Activated CD8-positive, alpha-beta memory T cell treated with anti-CD3 and anti-CD28 coated beads for 48 hours (primary cell): ENCODE results near the gene P3H1.
"Not testable (repeated sequence)": the region's sequence is repeated elsewhere in the genome, so short reads cannot be mapped to it uniquely, and the experiment has no call there.

Experiments used
- DNase-seq, 3 experiments: peaks; one replicate each; pipeline ENCODE4 v3.0.0-alpha.2; 2020; ENCODE audit warnings: low read depth in 2 of 3, low spot score in 2 of 3

P3H1 gene

DNA sequence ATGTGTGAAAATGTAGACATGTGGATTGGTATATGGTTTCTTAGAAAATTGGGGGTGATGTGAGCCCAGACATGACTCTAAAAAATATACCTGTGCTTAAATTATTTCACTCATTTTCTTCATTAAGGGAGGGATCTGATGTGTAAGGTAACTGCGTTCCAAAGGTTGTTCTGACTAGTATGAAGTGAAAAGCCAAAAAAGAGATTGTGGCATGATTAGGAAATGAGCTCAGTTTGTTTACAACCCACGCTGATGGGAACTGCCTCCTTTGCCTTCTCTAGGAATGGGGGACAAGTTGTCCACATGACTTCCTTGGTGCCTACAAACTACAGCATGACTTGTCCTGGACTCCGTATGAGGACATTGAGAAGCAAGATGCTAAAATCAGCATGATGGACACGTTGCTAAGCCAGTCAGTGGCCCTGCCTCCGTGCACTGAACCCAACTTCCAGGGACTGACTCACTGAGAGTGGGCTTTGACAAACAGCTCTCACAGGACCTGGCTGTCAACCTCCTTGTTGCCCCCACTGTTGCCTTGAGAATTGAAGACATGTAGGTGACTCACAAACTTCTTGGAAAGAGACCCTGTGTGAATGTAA is 8.2 kb upstream of the P3H1 start:
- DNase-seq = no peak

DNA sequence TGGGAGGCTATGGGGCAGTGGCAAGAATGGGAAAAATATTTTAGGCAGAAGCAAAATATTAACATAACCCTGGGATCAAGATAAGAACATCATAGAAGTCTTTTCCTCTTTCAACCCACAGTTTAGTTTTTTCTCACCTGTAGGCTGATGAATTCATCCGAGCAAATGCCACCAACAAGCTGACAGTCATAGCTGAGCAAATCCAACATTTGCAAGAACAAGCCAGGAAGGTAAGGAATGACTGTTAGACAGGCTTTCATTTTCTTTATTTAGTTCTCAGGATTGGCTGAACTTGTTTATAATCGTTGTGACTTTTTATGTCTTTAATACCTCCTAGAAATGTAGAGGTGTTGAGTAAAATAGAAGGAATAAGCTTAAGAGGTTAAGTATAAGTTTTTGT is 6.6 kb upstream of the P3H1 start:
- no peak for DNase-seq

DNA sequence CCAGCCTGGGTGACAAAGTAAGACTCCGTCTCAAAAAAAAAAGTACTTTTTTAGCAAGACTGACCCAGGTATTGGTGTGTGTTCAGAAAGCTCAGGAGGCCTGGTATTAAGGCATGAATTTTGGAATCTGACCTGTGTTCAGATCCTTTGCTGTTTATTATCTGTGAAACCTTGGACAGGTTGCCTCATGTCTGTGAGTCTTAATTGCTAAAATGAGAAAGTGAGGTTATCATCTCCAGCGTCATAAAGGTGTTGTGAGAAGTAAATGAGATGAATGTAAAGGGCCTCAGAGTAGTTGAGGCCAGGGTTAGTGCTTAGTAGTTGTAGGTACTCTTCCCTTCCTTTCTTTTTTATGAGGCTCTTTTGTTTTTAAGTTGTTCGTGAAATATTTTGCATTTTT is 3.0 kb upstream of the P3H1 start:
- DNase-seq = no peak

DNA sequence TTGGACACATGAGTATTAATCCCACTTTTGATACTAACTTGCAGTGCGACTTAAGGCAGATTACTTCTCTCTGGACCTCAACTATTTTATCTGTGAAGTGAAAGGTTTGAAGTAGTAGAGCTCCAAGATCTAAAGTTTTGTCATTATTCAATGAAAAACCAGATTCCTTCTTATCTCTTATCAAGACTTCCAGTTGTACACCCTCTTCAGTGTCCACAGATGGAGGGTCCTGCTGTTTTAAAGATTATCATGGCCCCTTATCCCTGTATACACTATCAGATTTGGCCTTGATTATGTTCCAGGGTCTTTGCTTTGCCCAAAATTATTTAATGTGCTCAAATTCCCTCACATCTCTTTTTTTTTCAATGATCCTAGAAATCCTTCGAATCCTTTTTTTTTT is 1.3 kb upstream of the P3H1 start:
- DNase-seq = no peak

DNA sequence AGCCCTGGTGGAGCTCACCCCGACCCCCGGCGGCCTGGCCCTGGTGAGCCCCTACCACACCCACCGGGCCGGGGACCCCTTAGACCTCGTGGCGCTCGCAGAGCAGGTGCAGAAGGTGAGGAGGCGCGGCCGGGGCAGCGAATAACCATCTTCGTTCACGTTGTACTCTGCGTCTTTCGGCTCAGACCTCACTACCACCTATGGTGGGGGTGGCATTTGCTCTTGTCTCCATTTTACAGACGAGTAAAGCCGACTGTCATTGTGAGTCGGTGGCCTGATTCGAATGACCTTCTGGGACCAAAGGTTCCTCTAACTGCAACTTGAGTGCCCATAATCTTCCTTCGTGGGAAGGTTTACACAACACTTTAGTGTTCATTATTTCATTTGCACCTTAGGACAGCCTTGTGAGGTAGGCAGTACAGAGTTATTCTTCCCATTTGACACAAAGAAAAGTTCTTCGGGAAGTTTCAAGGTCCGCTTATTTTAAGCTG is 727 bp upstream of the P3H1 start:
- no peak for DNase-seq

DNA sequence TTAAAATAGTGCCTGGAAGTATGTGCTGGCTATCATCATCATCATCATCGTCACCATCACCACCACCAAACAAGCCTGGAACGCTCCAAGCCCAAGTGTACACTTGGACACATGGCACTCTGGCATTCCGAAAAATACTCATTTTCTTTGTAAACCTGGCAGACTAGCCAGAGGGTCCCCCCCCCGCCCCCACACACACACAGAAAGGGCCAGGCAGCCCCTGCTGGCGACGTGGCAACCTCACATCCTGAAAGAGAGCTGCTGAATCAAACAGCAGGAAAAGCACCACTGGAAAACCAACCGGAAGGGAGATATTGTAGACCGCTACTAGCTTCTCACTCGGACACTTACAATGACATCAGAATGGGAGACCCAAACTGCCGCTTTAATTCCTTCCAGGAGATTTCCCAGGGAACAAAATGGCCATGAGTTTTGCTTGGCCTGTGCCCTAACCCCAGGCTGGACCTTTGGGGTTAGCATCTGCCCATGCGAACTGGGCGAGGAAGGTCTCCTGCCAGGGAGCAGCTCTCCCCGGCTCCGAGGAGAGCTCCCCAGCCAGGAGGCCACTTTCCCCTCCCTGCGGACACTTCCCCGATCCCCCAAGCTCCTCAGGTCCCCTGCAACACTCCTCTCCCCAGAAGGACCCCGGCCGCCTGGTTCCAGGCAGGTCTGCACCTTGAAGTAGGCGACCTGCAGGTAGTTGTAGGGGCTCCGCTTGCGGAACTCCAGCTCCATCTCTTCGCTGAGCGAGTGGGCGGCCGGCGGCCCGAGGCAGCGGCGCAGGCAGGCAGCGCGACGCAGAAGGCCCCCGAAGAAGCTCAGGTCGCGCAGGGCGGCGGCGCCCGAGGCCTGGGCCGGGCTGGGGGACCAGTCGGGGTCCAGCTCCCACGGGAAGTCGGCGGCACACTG is 742 bp downstream of the P3H1 start:
- DNase-seq = peak in 2 of 3 experiments; percentile 28

DNA sequence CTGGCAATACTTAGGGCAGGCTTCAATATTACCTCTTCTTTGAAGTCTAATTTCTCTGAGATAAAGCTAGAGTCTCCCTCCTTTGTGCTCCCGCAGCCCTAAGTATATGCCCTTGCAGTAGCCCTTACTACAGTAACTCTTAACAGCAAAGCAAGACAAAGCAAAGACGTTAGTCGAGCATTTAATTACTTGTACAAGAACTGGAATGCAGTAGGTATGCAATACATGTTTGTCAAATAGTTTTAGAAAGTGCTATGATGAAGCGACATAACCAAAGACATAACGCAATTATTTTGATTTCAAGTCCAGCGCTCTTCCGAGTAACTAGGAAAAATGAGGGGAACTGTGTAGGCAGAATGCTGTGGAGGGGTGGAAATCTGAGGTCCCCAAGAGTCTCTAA is 1.6 kb downstream of the P3H1 start:
- no peak for DNase-seq

DNA sequence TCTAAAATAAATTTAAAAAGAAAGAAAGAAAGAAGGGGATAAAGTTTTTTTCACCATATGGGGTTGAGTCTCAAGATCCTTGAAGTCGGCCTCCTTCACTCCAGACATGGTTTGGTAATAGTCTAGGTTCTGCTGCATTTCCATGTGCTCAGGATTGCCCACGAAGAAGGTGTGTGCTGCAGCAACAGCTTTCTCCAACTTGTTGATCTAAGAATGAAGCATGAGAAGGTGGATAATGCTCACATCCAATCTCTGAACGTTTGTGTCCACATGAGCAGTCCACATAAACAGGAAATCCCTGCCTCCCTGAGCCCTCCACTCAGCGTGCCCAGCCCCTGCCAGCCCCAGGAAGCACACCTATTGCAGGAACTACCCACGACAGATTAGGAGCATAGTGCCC is 4.6 kb downstream of the P3H1 start:
- DNase-seq = no peak

DNA sequence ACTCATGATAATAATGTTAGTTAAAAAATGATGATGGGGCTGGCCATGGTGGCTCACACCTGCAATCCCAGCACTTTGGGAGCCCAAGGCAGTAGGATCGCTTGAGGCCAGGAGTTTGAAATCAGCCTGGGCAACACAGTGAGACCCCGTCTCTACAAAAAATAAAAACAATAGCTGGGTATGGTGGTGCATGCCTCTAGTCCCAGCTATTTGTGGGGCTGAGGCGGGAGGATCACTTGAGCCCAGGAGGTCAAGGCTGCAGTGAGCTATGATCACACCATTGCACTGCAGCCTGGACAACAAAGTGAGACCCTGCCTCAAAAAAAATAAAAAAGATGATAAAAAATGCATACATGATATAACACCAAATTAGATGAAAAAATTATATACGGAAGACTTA is 5.3 kb downstream of the P3H1 start:
- no peak for DNase-seq

DNA sequence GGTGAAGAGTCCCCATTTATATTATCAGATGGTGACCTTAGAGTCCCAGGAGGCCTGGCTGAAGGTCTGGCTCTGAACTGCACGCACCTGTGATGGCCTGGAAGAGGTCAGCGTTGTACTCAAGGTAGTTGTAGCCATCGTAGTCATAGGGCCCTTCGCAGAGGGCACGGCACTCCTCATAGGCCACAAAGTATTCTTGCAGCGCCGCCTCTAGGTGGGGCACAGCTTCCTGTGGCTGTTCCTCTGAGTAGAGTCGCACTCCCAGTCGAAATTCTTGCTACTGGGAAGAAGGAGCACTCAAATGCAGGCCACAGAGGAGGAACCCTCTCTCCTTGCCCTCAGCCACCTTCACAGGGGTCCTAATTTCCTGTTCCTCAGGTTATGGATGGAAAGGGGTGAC is 7.7 kb downstream of the P3H1 start:
- no peak for DNase-seq

DNA sequence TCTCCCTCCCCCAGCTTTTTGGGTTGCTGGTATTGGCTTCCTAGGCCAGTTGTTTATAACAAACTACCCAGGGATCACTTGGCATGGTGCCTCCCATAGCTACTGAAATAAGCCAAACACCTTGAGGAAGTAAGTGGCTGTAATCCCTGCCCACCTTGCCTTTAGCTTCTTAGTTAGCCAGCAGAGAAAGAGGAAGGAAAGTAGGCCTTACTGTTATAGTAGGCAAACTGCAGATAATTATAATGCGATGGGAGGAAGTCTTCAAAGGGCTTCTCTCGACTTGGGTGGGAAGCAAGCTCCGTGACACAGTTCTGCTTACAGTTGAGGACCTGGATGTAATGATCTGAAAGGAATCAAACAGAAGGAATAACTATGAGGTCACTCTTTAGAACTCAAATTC is 8.2 kb downstream of the P3H1 start:
- no peak for DNase-seq

DNA sequence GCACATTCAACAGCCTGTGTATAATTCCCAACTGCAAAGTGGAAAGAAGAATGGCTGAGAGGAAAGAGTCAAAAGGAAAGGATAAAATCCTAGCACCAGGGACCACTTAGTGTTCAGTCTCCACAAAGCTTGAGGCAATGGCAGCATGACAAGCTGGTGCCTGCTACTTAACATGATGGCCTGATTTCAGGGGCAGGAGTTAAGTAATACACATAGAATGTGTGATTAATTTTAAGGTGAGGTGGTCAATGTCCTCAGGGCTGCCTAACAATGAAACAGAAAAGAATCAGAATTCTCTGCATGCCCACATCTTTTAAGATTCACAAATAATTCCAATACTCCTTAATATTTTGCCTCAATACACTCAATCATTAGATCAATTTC is 8.9 kb downstream of the P3H1 start:
- DNase-seq = no peak

DNA sequence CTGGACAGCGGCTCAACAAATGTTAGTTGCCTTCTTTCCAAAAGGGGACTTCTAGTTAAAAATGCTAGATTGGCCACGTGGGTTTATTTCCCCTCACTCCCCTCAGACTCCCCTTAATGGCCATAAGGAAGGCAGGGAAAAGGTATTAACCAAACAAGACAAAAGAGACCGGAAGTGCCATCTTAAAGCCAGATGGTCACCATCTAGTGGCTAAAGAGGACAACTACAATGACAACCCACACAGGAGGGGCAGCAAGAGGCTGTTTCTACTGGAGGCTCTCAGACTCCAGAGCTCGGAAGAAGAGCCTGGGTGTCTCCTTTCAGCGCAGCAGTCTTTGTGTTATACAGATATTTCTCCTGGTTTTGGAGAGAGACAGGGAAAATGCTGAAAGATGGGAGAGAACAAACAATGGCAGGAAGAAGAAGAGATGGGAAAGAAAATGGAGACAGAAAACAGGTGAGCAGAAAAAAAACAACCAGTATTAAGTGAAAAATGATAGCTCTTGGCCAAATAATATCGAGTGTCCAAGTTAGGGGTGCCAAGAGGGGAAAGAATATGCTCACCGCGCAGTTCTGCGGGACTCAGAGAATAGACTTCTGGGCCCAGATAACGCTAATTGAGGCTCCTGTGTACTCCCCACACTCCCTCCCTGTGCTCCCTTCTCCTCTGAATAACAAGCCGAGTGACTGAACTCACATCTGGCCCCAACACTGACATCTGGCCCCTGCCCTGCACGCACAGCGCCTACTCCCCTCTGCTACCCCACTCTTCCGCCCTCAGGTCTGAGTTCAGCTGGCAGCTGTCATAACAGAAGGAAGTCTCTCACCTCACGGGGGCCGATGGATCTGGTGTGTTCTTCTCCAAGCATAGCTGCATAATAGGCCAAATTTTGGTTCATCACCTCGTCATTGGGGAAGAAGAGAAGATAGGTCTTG is 9.6 kb downstream of the P3H1 start:
- no peak for DNase-seq

DNA sequence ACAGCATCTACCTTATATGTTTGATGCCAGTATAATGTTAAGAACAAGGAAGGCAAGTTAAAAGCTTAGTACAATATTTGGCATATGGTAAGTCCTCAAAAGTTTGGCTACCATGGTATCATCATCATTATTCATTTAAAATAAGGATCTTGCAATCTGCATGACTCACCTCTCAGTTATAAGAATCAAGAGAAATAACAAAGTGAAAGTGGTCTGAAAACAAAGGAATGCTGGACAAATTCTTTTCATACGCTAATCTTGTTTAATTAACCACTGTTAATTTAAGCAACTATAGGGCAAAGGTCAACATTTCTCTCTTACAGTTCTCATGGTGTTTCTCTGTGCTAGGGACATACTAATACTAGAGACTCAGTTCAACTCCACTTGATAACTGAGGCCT is 13.8 kb downstream of the P3H1 start:
- DNase-seq = no peak

DNA sequence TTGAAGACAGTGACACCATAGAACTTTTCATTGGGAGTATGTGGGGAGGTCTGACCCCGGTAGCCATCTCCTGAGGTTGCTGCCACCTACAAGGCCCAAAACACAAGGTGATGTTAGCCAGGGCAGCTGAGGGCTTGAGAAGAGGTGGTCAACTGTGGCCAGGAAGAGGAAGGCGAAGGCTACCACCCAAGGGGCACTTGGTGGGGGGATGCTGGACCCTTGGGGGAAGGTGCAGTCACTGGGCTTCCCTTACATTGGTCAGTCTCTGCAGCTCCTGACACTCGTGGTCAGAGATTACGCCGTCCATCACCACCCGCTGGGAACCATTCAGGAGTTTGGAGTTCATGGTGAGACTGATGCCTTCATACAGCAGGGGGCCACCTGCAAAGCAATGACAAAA is 14.5 kb downstream of the P3H1 start:
- no peak for DNase-seq

DNA sequence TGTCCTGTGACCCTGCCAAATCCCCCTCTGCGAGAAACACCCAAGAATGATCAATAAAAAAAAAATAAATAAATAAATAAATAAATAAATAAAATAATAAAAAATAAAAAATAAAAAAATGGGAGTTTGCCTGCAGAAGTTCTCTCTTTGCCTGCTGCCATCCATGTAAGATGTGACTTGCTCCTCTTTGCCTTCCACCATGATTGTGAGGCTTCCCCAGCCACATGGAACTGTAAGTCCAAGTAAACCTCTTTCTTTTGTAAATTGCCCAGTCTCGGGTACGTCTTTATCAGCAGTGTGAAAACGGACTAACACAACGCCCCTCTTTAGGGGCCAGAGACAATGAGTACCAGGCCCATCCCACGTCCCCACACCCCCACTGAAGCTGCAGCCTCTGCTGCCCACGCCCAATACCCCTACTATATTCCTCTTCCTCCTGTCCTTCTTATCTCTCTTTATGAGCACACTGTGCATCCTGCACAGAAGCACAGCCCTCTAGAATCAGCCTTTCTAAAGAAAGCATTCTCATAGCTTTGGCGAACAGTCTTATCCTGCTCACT is 15.2 kb downstream of the P3H1 start:
- not testable (repeated sequence) for DNase-seq

DNA sequence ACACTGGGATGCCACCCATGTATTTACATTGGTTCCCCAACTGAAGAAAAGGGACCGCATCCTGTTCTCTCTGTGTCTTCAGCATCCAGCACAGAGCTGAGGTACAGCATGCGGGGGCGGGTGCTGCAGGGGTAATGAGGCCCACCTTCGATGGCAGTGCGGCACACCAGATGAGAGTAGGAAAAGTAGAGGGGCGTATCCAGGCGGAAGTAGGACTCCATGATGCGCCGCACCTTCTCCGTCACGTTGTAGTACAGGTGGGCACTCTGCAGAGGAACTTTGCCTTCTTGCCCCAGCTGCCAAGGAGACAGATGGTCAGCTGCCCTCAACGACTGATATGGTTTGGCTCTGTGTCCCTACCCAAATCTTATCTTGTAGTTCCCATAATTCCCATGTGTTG is 16.8 kb downstream of the P3H1 start:
- DNase-seq = no peak

DNA sequence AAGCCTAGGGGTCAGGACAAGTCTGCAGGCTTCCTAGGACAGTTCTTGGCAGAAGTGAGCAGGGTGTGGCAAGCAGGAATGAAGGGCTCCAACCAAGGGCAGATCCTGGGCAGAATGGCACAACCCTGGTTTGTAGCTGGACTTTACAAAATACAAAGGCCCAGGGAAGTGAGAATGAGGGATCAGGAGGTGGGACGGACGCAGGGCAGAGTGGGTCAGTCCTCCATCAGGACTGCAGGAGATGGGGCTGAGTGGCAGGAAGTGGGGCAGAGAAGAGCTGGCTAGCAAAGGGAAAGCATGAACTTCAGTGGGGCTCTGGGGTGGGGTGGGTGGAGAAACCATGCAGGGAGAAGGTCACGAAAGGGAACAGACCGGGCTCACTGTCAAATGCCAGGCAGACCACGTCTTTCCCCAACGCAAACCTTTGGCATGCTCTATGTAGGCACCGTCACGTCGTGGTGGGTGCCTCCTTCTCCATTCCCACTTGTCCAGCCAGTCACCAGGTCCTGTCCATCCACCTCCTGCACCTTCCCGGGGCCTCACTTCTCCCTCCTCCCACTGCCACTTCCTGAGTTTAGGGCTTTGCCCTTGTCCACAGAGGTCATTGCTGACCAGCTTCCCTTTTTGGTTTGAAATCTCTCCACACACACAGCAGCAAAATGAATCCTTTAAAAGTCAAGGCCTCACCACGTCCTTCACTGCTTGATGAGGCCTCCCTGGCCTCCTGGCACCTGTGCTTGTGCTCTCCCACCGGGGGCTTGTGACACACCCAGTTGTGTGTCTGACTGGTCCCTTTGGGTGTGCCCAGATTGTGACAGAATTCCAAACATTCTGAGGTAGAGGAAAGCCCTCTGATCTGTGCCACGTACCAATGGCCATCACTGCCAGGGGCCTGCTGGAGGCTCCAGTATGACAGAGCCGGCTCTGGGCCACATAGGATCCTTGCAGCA is 18.1 kb downstream of the P3H1 start:
- DNase-seq = no peak

DNA sequence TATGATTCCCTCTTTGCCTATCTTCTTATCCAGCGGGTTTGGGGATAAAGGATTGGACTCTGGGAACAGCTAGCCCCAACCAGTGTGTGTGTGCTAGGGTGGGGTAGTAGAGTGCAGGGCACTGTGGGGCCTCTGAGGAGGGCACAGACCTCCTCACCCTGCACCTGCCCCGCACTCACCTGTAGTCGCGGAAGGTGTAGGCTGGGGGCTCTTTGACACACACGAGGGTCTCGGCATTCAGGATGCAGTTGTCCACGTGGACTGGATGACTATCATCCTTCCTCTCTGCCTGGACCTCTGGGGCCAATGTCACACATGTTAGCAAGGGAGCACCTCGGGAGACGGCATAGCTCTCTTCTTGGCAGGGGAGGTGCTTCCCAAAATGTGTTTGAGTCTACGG is 18.8 kb downstream of the P3H1 start:
- DNase-seq = no peak

DNA sequence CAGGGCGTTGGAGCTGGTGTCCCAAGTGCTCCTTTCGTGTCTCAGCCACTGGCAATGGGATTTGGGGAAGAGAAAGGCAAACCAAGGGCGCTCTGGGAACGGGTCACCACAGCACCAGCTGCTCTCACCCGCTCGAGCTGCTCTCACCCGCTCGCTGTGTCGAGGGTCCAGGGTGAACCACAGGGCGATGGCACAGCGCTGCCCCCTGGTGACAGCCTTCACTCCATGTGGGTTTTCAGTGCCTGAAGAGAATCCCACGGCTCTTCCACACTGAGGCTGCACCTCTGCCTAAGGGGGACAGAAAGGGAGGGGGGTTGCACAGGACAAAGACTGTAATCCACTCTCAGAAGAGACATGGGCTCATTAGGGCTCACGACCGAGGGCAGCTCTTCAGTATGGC is 19.7 kb downstream of the P3H1 start:
- DNase-seq = no peak
